Stimulated activated CD8-positive, alpha-beta memory T cell treated with anti-CD3 and anti-CD28 coated beads, Interleukin-15, amount 100 ng/mL, for 4 hours (primary cell): Measurements from ENCODE around the gene CRAMP1.
A peak's percentile ranks its signal among the peaks of the same experiment; 100 is the strongest.

Source experiments
- DNase-seq, 2 donors: peaks; one replicate each; pipeline ENCODE4 v3.0.0-alpha.2; 2020; ENCODE audit warnings: low read depth in 2 of 2

Gene CRAMP1

DNA sequence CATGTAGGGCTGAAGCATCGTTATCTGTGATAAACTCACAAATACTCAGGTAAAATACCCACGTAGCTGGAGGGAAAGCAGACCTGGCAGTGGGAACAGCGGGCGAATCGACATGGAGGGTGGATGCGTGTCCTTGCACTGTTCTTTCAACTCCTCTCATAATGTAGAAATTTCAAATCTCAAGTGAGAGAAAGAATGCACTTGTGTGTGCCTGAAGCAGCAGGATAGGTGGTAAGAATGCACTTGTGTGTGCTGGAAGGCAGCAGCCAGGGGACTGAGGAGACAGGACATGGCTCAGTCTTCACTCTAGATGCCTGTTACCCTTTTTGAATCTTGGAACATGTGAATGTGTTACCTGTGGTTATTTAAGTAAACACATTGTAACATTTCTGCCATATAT, 10.7 kb upstream of the CRAMP1 start:
- no peak for DNase-seq

DNA sequence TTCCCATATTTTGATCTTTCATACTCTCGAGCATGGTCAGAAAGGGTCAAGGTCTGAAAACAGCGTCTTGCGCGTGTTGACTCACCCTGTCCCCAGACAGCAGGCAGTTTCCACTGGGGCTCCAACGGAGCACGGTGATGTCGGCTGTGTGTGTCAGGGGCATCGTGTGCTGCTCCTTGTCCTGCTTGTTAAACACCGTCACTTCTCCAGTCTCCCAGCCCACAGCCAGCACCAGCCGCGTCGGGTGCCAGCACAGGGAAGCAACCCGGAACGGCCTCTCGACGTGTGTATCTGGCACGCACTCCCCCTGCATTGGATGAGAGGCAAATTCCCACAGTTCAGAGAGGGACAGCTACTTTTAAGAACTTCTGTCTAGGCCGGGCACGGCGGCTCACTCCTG, 9.9 kb upstream of the CRAMP1 start:
- DNase-seq, result no peak

GRCh38 chr16:1606774-1607173, 5.4 kb upstream of the CRAMP1 start:
- no peak for DNase-seq

DNA sequence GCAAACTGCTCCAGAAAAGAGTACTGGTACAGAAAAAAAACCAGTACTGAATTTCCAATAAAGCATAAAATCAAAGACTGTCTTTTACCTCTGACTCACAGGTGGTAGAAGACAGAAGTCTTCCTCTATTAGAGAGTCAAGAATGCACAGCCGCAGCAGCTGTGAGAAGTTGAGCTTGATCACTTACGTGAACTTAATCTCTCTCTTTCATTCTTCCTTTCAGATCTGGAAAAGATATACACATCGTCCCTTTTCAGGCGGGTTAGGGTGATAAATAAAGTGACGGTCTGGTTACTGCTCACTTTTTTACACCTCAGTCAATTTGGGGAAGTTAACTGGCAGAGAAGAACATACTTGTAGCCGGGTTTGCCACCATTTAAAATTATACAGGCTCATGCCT, 4.2 kb upstream of the CRAMP1 start:
- DNase-seq, result no peak

GRCh38 chr16:1610071-1610898, 1.9 kb upstream of the CRAMP1 start:
- peak; percentile 77 to 78 for DNase-seq

- no peak for DNase-seq
Measured at GRCh38 chr16:1610899-1611632, 1.1 kb upstream of the CRAMP1 start.

DNA sequence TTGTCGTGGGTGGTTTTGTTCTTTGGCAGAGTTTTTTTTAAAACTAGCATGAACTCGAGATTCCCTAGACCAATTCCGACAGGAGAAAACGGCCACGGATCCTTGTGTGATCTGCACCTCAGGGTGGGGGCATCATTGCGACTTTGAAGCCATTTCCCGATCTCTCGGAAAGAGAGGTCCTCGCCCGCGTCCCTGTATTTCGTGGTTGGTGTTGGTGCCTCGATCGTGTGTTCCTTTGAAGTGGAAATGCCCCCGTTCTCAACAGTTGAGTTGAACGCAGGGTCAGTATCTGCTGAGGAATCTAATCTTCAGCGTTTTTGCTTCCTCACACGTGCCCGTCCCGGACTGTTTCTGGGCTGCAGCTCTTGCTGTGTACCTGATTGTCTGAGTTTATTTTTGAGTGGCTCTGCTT, 1.1 kb downstream of the CRAMP1 start:
- no peak for DNase-seq

DNA sequence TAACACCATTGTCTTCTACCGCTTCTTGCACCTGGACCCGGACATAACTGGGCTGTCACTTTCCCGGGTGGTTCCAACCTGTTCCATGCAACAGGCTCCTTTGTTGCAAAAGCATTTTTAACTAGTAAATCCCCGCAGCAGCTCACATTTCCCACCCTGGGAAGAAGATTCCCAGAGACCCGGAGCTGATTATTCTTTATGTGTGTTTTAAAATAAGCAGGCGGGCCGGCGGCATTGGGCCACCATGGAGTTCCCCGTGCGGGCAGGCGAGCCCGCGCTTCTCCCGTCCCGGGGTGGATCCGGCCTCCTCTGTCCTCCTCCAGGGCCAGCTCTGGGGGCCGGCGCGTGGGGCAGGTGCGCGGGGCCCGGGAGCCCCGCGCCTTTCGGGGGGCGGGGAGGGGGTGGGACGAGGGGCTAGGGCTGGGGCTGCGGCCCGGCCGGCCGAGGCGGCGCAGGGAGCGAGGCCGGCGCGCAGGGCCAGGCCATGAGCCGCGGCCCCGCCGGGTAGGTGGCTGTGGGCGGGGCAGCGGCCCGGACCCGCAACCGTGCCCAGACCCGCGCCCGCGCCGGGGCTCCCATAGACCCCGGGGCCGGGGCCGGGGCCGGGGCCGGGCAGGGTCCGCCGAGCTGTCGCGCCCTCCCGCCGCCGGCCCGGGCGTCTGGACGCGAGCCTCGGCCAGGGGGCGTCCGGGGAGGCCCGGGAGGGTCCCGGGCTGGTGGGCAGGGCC, 1.7 kb downstream of the CRAMP1 start:
- no peak for DNase-seq

DNA sequence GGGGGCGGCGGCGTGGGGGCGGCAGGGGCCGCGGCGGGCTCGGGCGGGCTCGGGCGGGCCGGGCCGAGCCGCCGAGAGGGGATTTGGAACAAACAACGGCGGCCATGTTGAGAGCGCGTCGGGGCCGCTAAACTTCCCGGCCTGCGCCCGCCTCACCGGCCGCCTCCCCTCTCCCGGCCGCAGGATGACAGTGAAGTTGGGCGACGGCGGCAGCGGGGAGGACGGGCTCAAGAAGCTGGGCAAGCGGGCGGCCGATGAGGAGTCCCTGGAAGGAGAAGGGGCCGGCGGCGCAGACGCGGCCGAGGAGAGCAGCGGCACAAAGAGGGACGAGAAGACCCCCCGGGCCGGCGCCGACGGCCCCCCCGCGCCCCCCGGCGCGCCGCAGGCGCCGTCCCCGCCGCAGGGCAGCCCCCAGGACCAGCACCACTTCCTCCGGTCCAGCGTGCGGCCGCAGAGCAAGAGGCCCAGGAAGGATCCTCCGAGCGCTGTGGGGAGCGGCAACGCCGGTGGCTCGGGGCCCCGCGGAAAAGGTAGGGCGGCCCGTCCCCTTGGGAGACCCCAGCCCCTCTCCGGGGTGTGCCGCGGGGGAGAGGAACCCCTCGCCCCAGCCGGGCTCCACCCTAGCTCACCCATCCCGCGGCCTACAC, 2.4 kb downstream of the CRAMP1 start:
- no peak for DNase-seq

DNA sequence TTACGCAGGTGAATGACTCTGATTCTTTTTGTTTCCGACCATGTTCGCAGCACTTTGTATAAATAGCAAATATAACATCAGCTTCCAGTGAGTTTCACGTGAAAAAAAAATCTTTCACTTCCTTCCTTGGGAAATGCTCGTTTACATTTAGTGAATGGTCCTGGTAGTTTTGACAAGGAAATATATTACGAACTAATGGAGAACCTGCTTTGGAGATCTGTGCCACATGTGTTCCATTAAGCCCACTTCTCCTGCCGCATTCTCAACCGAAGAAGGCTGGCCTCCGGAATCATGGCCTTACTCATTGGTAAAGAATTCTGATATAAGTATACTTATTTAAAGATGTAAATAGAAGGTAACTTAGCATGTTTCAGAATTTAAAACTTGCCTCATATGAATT, 3.6 kb downstream of the CRAMP1 start:
- DNase-seq, result no peak

DNA sequence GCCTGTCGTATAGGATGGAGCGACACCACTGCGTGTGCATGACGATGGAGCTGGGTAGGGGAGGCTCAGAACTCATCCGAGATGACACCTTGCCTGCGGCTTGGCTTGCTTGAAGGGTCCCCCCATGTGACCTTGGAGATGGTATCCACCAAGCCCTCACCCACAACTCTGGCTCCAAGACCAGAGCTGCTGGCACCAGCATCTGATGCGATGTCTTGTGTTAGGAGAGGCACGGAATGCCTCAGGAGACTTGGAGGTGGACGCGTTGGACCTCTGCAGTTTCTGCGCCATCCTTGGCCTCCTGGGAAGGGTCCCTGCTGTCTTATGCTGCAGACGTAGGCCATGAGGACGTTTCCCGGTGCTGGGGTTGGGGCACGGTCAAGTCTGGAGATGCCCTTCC, 7.8 kb downstream of the CRAMP1 start:
- DNase-seq, result no peak

DNA sequence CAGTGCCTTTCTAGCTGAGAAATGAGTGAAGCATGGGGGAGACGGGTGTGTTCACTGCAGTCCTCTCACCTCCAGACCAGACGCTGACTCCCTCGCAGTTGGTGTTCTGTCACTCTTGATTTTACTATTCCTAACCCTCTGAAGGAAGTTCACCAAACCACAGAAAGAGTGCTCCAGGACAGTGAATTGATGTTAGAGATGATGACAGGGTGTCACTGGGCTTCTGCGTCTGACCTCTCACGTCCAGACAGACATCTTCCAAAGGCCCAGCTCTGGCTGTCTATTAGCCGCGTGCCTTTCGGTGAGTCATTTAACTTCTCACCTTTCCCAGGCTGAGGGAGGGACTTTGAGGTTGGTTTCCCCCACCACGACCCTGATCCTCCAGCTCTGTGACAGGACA, 8.2 kb downstream of the CRAMP1 start:
- DNase-seq, result no peak

- DNase-seq, result no peak
Measured at GRCh38 chr16:1621851-1622250, 9.7 kb downstream of the CRAMP1 start.

DNA sequence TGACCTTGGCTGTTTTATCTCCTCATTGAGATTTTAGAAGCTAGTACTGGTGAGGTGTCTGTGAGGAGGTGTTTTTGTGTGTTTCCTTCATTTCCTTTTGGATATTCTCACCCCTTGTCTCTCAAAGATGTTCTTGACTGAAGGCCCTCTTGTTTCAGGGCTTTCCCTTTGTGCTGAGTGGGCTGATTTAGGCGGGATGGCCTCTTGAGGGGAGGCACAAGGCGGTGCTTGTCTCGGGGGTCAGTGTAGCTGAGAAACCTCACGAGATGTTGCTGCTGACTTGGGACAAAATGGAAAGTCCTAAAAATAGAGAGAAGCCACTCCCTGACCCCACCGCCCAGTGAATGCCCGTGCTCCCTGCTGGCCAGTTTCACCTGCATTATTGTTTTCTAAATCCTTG, 14.2 kb downstream of the CRAMP1 start:
- DNase-seq, result no peak

DNA sequence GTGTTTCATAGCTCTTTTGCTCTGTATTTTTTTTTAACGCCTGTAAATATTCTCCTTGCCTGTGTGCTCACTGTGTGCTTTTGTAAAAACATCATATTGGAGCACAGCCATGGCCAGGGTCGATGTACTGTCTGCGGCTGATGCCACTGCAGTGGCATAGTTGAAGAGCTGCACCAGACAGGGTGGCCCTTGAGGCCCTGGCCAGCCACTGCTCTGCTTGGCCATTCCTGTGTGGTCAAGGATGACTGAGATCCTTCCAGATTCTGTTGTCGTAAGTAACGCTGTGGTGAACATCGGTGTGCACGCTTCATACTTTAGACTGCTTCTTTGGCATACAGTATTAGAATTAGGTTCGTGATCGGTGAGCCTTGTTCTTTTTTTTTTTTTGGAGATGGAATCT, 14.6 kb downstream of the CRAMP1 start:
- DNase-seq, result no peak

DNA sequence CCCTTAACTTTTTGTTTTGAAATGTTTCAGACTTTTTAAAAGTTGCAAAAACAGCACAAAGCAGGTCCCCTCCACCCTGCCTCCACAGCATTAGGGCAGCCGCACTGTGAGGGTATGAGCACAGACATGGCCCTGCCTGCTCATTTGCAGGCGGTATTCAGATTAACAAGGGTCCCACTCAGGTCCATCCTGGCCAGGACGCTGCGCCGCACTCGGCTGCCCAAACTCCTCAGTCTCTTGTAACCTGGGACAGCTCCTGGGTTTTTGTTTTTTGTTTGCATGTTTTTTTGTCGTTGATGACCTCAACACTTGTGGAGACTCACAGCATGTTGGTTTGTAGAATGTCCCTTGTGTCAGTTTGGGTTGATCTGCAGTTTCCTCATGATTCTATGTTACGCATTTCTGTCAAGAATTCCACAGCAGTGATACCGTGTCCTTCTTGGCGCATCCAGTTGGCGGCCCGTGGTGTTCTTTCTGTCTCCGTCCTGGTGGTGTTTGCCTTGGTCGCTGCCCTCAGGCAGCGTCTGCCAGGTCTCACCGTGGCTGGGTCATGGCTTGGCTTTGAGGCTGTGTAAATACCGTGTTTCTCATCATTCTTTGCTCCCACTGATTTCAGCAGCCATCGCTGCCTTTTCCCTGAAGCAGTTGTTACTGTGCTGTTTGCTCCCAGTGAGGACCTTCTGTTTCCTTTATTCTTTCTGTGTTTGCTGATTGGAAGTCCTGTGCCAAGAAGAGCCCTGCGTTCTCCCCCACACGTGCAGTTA, 18.5 kb downstream of the CRAMP1 start:
- no peak for DNase-seq

DNA sequence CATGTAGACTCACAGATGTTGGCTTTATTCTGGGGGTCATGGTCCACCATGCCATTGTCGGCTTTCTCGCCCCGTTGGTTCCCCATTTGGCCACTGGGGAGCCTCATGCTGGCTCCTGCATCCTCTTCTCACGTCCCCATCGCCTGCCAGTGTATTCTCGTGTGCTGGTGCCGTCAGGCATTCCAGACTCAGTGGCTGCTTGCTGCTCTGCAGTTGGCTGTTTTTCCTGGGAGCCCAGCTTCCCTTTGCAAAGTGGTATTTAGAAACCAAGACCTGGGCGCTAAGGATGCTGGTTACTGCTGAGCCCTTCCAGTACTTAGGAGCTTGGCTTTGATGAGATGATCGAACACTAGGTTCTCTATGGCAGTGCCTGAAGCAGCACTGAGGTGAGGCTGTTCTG, 19.1 kb downstream of the CRAMP1 start:
- DNase-seq, result no peak

DNA sequence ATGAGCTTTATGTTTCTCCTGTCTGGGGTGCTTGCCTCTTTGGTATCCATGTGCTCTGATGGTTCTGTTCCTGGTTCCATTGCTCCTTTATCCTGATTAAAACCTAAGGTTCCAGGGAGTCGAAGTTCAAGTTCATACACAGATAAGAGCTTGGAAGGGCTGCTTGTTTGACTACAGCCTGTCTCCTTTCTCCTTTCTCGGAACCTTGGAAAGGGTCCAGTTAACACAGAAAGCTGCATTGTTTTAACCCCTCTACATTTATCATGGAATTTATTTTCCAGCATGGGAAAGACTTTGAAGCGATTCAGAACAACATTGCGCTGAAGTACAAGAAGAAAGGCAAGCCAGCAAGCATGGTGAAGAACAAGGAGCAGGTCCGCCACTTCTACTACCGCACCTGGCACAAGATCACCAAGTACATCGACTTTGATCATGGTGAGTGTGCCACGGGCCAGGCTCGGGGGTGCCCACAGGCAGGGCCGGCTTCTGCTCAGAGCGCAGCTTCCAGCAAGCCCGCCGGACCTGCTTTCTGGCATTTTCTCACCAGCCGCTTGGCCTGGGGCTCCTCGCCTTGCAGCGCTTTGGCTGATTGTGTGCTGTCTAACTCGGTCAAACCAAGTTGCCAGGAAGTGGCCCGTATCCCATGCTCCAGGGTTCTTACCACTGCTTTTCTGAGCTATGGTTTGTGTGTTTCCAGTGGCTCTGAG, 19.9 kb downstream of the CRAMP1 start:
- DNase-seq, result no peak

DNA sequence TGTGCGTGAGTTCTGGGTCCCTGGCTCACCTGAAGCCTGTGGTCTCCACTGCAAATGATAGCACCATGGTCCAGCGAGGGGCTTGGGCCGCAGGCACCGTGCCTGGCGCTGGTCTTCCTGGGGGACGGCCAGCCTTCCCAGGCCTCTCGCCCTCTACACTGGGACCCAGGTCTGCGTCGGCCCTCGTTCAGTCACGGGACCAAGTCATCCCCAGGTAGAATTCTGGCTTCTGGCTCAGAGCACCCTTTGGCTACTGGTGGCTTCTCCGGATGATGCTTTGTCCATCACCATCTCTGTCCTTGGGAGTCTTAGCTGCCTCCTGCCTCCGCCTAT, 20.4 kb downstream of the CRAMP1 start:
- no peak for DNase-seq

GRCh38 chr16:1633310-1633709, 21.1 kb downstream of the CRAMP1 start:
- DNase-seq, result no peak

DNA sequence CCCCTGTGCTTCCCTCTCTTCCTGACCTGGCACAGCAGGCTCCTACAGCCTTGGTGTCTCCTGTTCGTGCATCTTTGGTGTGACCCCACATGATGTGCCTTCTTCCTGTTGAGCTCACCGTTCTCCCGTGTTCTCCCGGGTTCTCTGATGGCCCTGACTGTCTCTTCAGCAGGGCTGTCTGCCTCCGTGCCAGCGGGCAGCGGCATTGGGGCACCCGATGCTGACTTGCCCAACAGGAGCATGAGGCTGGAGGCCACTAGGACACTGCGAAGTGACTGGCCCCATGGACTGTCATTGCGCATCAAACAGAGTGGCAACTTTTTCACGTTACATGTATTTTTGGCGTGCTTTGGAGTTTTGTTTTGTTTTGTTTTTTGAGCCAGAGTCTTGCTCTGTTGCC, 22.4 kb downstream of the CRAMP1 start:
- DNase-seq, result no peak
